OCI-LY3 (cell line): Measurements from ENCODE around the gene SMAD7.

Experiments
- EZH2phosphoT487 ChIP-seq: fragments of 200-600 bp; shearing (Covaris generic); IDR thresholded peaks from 2 replicates; pipeline ENCODE4 v1.6.1; 2018; ENCODE audit warnings: antibody characterized with exemption, mixed run types, low read depth
- TF ChIP-seq, protein P1 (sequence below): fragments of 200-600, 300-600 bp; sonication (generic); IDR thresholded peaks from 2 replicates; pipeline ENCODE4 v1.5.1; 2014; ENCODE audit warnings: antibody characterized with exemption, low read length, low read depth

DNA sequence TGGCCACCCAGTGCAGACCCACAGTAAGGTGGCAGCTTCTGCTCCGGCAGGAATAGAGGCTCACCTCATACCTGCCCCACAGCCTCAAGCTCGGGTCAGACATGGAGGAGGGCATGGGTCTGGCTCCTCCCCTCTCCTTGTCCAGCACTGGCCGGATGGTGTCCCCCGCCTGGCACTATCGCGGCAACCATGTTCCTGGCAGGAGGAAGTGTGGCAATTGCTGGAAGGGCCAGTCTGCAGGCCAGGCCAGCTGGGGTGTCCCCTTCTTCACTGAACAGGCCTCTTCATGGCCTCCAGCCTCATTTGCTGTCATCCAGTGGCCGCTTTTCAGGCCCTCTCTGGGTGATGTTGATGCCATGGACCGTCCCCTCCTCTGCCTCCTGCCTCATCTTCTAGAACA is 41.4 kb upstream of the SMAD7 start:
- TF ChIP-seq, protein P1, sequence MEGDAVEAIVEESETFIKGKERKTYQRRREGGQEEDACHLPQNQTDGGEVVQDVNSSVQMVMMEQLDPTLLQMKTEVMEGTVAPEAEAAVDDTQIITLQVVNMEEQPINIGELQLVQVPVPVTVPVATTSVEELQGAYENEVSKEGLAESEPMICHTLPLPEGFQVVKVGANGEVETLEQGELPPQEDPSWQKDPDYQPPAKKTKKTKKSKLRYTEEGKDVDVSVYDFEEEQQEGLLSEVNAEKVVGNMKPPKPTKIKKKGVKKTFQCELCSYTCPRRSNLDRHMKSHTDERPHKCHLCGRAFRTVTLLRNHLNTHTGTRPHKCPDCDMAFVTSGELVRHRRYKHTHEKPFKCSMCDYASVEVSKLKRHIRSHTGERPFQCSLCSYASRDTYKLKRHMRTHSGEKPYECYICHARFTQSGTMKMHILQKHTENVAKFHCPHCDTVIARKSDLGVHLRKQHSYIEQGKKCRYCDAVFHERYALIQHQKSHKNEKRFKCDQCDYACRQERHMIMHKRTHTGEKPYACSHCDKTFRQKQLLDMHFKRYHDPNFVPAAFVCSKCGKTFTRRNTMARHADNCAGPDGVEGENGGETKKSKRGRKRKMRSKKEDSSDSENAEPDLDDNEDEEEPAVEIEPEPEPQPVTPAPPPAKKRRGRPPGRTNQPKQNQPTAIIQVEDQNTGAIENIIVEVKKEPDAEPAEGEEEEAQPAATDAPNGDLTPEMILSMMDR: no peak
- TF ChIP-seq EZH2phosphoT487: no peak
